Panc1 (cell line): ENCODE results near the gene CPT1B.

Experiments
- SIN3A ChIP-seq: IDR thresholded peaks from 2 replicates; pipeline ENCODE4 v1.6.1; 2012; ENCODE audit warnings: low read depth, mild to moderate bottlenecking, low read length, moderate library complexity, borderline replicate concordance; ENCODE audit not compliant: insufficient read depth
- TCF7L2 ChIP-seq: IDR thresholded peaks from 2 replicates; pipeline ENCODE4 v1.6.1; 2011; ENCODE audit warnings: mild to moderate bottlenecking, low read depth, low read length, inconsistent platforms
- TF ChIP-seq, protein P1 (sequence below): fragments of 450-650 bp; IDR thresholded peaks from 2 replicates; pipeline ENCODE4 v1.5.1; 2017; ENCODE audit warnings: mild to moderate bottlenecking
- TF ChIP-seq, protein P2 (sequence below), 2 experiments: IDR thresholded peaks; 2 replicates each; pipeline ENCODE4 v1.6.1; 2011 to 2012; ENCODE audit warnings: low read depth in 2 of 2, control low read depth in 1 of 2, low read length in 1 of 2, mild to moderate bottlenecking in 1 of 2, moderate library complexity in 1 of 2; ENCODE audit not compliant: insufficient read depth in 1 of 2

GRCh38 chr22:50606946-50607658 is 28.9 kb upstream of the CPT1B start:
- TF ChIP-seq SIN3A (no peak), TCF7L2 (no peak)
- TF ChIP-seq, protein P1, sequence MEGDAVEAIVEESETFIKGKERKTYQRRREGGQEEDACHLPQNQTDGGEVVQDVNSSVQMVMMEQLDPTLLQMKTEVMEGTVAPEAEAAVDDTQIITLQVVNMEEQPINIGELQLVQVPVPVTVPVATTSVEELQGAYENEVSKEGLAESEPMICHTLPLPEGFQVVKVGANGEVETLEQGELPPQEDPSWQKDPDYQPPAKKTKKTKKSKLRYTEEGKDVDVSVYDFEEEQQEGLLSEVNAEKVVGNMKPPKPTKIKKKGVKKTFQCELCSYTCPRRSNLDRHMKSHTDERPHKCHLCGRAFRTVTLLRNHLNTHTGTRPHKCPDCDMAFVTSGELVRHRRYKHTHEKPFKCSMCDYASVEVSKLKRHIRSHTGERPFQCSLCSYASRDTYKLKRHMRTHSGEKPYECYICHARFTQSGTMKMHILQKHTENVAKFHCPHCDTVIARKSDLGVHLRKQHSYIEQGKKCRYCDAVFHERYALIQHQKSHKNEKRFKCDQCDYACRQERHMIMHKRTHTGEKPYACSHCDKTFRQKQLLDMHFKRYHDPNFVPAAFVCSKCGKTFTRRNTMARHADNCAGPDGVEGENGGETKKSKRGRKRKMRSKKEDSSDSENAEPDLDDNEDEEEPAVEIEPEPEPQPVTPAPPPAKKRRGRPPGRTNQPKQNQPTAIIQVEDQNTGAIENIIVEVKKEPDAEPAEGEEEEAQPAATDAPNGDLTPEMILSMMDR: no peak
- TF ChIP-seq, protein P2, sequence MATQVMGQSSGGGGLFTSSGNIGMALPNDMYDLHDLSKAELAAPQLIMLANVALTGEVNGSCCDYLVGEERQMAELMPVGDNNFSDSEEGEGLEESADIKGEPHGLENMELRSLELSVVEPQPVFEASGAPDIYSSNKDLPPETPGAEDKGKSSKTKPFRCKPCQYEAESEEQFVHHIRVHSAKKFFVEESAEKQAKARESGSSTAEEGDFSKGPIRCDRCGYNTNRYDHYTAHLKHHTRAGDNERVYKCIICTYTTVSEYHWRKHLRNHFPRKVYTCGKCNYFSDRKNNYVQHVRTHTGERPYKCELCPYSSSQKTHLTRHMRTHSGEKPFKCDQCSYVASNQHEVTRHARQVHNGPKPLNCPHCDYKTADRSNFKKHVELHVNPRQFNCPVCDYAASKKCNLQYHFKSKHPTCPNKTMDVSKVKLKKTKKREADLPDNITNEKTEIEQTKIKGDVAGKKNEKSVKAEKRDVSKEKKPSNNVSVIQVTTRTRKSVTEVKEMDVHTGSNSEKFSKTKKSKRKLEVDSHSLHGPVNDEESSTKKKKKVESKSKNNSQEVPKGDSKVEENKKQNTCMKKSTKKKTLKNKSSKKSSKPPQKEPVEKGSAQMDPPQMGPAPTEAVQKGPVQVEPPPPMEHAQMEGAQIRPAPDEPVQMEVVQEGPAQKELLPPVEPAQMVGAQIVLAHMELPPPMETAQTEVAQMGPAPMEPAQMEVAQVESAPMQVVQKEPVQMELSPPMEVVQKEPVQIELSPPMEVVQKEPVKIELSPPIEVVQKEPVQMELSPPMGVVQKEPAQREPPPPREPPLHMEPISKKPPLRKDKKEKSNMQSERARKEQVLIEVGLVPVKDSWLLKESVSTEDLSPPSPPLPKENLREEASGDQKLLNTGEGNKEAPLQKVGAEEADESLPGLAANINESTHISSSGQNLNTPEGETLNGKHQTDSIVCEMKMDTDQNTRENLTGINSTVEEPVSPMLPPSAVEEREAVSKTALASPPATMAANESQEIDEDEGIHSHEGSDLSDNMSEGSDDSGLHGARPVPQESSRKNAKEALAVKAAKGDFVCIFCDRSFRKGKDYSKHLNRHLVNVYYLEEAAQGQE (IDR thresholded peaks at IDR 0.05; ENCODE audit: insufficient read depth in 1 of 2, low read depth in 2 of 2, low read length in 1 of 2): no peak
